Mesendoderm (in vitro differentiated cells): ENCODE data around the gene LSM3.

ENCODE experiments used
- DNase-seq: peaks from one replicate; pipeline ENCODE4 v3.0.0; 2013
- H2AK5ac ChIP-seq: 2 replicates; pipeline ENCODE4 v1.6.1; 2013; ENCODE audit warnings: low read length, inconsistent platforms
- H2BK120ac ChIP-seq: 2 replicates; pipeline ENCODE4 v1.6.1; 2013; ENCODE audit warnings: low read depth, mild to moderate bottlenecking, low read length, moderate library complexity, mixed read lengths
- H2BK15ac ChIP-seq: replicated peaks from 2 replicates; pipeline ENCODE4 v1.6.1; 2013; ENCODE audit warnings: low read depth, mild to moderate bottlenecking, moderate library complexity
- H2BK5ac ChIP-seq: 2 replicates; pipeline ENCODE4 v1.6.1; 2013; ENCODE audit warnings: low read length, inconsistent platforms
- H3K18ac ChIP-seq: 2 replicates; pipeline ENCODE4 v1.6.1; 2013; ENCODE audit warnings: mild to moderate bottlenecking, low read length, mixed read lengths
- H3K23ac ChIP-seq: one replicate; pipeline ENCODE4 v1.6.1; 2013; ENCODE audit warnings: low read length
- H3K27ac ChIP-seq: 2 replicates; pipeline ENCODE4 v1.5.1; 2013; ENCODE audit warnings: low read depth, mild to moderate bottlenecking, inconsistent platforms, low read length, moderate library complexity
- H3K27me3 ChIP-seq: 2 replicates; pipeline ENCODE4 v1.6.1; 2013; ENCODE audit warnings: low read length, control low read depth, mild to moderate bottlenecking, inconsistent platforms; ENCODE audit not compliant: insufficient read depth, poor library complexity
- H3K36me3 ChIP-seq: 2 replicates; pipeline ENCODE4 v1.6.1; 2013; ENCODE audit warnings: low read length, inconsistent platforms; ENCODE audit not compliant: control insufficient read depth, insufficient read depth
- H3K4ac ChIP-seq: one replicate; pipeline ENCODE4 v1.6.1; 2013; ENCODE audit warnings: low read depth, mild to moderate bottlenecking, low read length, moderate library complexity
- H3K4me1 ChIP-seq: 2 replicates; pipeline ENCODE4 v1.6.1; 2013; ENCODE audit warnings: low read depth, low read length, inconsistent platforms; ENCODE audit not compliant: control insufficient read depth
- H3K4me2 ChIP-seq: 2 replicates; pipeline ENCODE4 v1.6.1; 2013; ENCODE audit warnings: low read length
- H3K4me3 ChIP-seq: 2 replicates; pipeline ENCODE4 v1.5.1; 2013; ENCODE audit warnings: mild to moderate bottlenecking, low read length
- H3K56ac ChIP-seq: one replicate; pipeline ENCODE4 v1.6.1; 2013; ENCODE audit warnings: low read length
- H3K79me1 ChIP-seq: 2 replicates; pipeline ENCODE4 v1.6.1; 2013; ENCODE audit warnings: low read length, inconsistent platforms
- H3K79me2 ChIP-seq: 2 replicates; pipeline ENCODE4 v1.6.1; 2013; ENCODE audit warnings: mild to moderate bottlenecking, low read length; ENCODE audit not compliant: control insufficient read depth, insufficient read depth
- H3K9ac ChIP-seq: 2 replicates; pipeline ENCODE4 v1.6.1; 2013; ENCODE audit warnings: low read length, inconsistent platforms
- H4K5ac ChIP-seq: one replicate; pipeline ENCODE4 v1.6.1; 2013; ENCODE audit warnings: low read length
- H4K8ac ChIP-seq: one replicate; pipeline ENCODE4 v1.6.1; 2013; ENCODE audit warnings: low read depth, mild to moderate bottlenecking, control low read depth, low read length, moderate library complexity
- WGBS: extraction: QIAGEN DNeasy Blood & Tissue Kit; methylation state at CpG from one replicate; pipeline ENCODE4 v1.1.7; 2013; ENCODE audit warnings: low lambda C conversion rate, missing lambda C conversion rate; ENCODE audit not compliant: insufficient coverage; ENCODE audit errors: extremely low coverage; 5-methylcytosine and 5-hydroxymethylcytosine counted together

The LSM3 gene

GRCh38 chr3:14144423-14145075 lies 34.1 kb upstream of the LSM3 start:
- peak; percentile 99 for DNase-seq
- peaks cover 4% of the 10 kb centered on the region for H3K4me1 ChIP-seq

GRCh38 chr3:14145236-14145635 lies 33.4 kb upstream of the LSM3 start:
- H3K4me3 ChIP-seq: no peak overlapping the region
- no peak overlapping the region for H4K5ac ChIP-seq
- no peak overlapping the region for H3K18ac ChIP-seq
- H3K27ac ChIP-seq: peak overlapping the region; percentile 6
- no peak overlapping the region for H3K56ac ChIP-seq
- no peak overlapping the region for H3K23ac ChIP-seq
- no peak overlapping the region for H2BK120ac ChIP-seq
- no peak overlapping the region for H3K4ac ChIP-seq
- H3K9ac ChIP-seq: no peak overlapping the region
- no peak overlapping the region for H2AK5ac ChIP-seq
- H2BK15ac ChIP-seq: no peak overlapping the region
- WGBS: 100% methylated on average over 1 of the region's 9 CpGs
- H3K27me3 ChIP-seq: no peaks in the 10 kb centered on the region
- H2BK5ac ChIP-seq: no peak overlapping the region
- peak; percentile 48 for DNase-seq
- H3K79me1 ChIP-seq: no peaks in the 10 kb centered on the region
- peaks cover 4% of the 10 kb centered on the region for H3K4me1 ChIP-seq
- no peak overlapping the region for H4K8ac ChIP-seq
- no peaks in the 10 kb centered on the region for H3K79me2 ChIP-seq
- peaks cover 3% of the 10 kb centered on the region for H3K36me3 ChIP-seq
- H3K4me2 ChIP-seq: no peak overlapping the region

More at GRCh38 chr3:14144423-14145075, 34.1 kb upstream of the LSM3 start:
- H3K27ac ChIP-seq: peak overlapping the region; percentile 75
- no peak overlapping the region for H4K5ac ChIP-seq
- H2BK15ac ChIP-seq: no peak overlapping the region
- no peak overlapping the region for H3K4me3 ChIP-seq
- H3K79me1 ChIP-seq: no peaks in the 10 kb centered on the region
- no peak overlapping the region for H3K4ac ChIP-seq
- no peak overlapping the region for H3K4me2 ChIP-seq
- H2BK5ac ChIP-seq: no peak overlapping the region
- H3K79me2 ChIP-seq: no peaks in the 10 kb centered on the region
- no peak overlapping the region for H3K23ac ChIP-seq
- H3K9ac ChIP-seq: no peak overlapping the region
- WGBS: no CpG with 5 or more reads among the region's 7 CpGs
- no peak overlapping the region for H3K56ac ChIP-seq
- no peak overlapping the region for H2AK5ac ChIP-seq
- no peak overlapping the region for H2BK120ac ChIP-seq
- H3K36me3 ChIP-seq: peaks cover 3% of the 10 kb centered on the region
- H4K8ac ChIP-seq: no peak overlapping the region
- no peaks in the 10 kb centered on the region for H3K27me3 ChIP-seq
- peak overlapping the region; percentile 15 for H3K18ac ChIP-seq

- Histone ChIP-seq H4K8ac (no peak overlapping the region), H3K79me1 (no peaks in the 10 kb centered on the region), H3K4me1 (peaks cover 4% of the 10 kb centered on the region), H2BK120ac (no peak overlapping the region), H4K5ac (no peak overlapping the region), H2BK15ac (no peak overlapping the region), H3K79me2 (no peaks in the 10 kb centered on the region), H3K4me2 (no peak overlapping the region), H3K4ac (no peak overlapping the region), H3K4me3 (no peak overlapping the region), H3K36me3 (peaks cover 3% of the 10 kb centered on the region), H2AK5ac (no peak overlapping the region), H3K56ac (no peak overlapping the region), H3K23ac (no peak overlapping the region), H3K9ac (no peak overlapping the region), H3K18ac (no peak overlapping the region), H3K27ac (peak overlapping the region; percentile 6), H3K27me3 (no peaks in the 10 kb centered on the region), H2BK5ac (no peak overlapping the region)
- DNase-seq: no peak
- WGBS: no CpG with 5 or more reads among the region's 10 CpGs
Measured at GRCh38 chr3:14145670-14146380, 32.8 kb upstream of the LSM3 start.

GRCh38 chr3:14146381-14147065 lies 32.1 kb upstream of the LSM3 start:
- Histone ChIP-seq H3K4me2 (no peak overlapping the region), H4K5ac (no peak overlapping the region), H2BK15ac (no peak overlapping the region), H4K8ac (no peak overlapping the region), H2BK120ac (no peak overlapping the region), H3K36me3 (peaks cover 3% of the 10 kb centered on the region), H3K18ac (no peak overlapping the region), H2BK5ac (no peak overlapping the region), H3K4ac (no peak overlapping the region), H3K56ac (no peak overlapping the region), H3K4me3 (no peak overlapping the region), H3K4me1 (peaks cover 4% of the 10 kb centered on the region), H3K79me2 (no peaks in the 10 kb centered on the region), H2AK5ac (no peak overlapping the region), H3K23ac (no peak overlapping the region), H3K27me3 (no peaks in the 10 kb centered on the region), H3K27ac (no peak overlapping the region), H3K9ac (no peak overlapping the region), H3K79me1 (no peaks in the 10 kb centered on the region)
- WGBS: no CpG with 5 or more reads among the region's 10 CpGs
- peak; percentile 37 for DNase-seq

- H3K27ac ChIP-seq: no peak overlapping the region
- H3K4me3 ChIP-seq: no peak overlapping the region
- H2BK15ac ChIP-seq: no peak overlapping the region
- no peak overlapping the region for H3K4me2 ChIP-seq
- H3K36me3 ChIP-seq: peaks cover 1% of the 10 kb centered on the region
- DNase-seq: no peak
- H3K56ac ChIP-seq: no peak overlapping the region
- H3K9ac ChIP-seq: no peak overlapping the region
- no peak overlapping the region for H4K8ac ChIP-seq
- H2BK5ac ChIP-seq: no peak overlapping the region
- H3K4ac ChIP-seq: no peak overlapping the region
- H3K18ac ChIP-seq: no peak overlapping the region
- H3K23ac ChIP-seq: no peak overlapping the region
- no peak overlapping the region for H2AK5ac ChIP-seq
- H4K5ac ChIP-seq: no peak overlapping the region
- WGBS: no CpG with 5 or more reads among the region's 5 CpGs
- no peaks in the 10 kb centered on the region for H3K79me2 ChIP-seq
- no peak overlapping the region for H2BK120ac ChIP-seq
- peaks cover 4% of the 10 kb centered on the region for H3K4me1 ChIP-seq
- H3K27me3 ChIP-seq: no peaks in the 10 kb centered on the region
- H3K79me1 ChIP-seq: no peaks in the 10 kb centered on the region
Measured at GRCh38 chr3:14147066-14147435, 31.6 kb upstream of the LSM3 start.
